VCaP (cell line): Measurements from ENCODE around the gene ADAMTSL2.
"Not testable (repeated sequence)": the region's sequence is repeated elsewhere in the genome, so short reads cannot be mapped to it uniquely, and the experiment has no call there.

ENCODE experiments used
- H3K27ac ChIP-seq: fragments of 450-650 bp; 2 replicates; pipeline ENCODE4 v1.5.1; 2017
- CTCF ChIP-seq: fragments of 450-650 bp; conservative IDR thresholded peaks from 2 replicates; pipeline ENCODE4 v1.5.1; 2017; ENCODE audit warnings: mild to moderate bottlenecking, moderate library complexity

Gene ADAMTSL2

DNA sequence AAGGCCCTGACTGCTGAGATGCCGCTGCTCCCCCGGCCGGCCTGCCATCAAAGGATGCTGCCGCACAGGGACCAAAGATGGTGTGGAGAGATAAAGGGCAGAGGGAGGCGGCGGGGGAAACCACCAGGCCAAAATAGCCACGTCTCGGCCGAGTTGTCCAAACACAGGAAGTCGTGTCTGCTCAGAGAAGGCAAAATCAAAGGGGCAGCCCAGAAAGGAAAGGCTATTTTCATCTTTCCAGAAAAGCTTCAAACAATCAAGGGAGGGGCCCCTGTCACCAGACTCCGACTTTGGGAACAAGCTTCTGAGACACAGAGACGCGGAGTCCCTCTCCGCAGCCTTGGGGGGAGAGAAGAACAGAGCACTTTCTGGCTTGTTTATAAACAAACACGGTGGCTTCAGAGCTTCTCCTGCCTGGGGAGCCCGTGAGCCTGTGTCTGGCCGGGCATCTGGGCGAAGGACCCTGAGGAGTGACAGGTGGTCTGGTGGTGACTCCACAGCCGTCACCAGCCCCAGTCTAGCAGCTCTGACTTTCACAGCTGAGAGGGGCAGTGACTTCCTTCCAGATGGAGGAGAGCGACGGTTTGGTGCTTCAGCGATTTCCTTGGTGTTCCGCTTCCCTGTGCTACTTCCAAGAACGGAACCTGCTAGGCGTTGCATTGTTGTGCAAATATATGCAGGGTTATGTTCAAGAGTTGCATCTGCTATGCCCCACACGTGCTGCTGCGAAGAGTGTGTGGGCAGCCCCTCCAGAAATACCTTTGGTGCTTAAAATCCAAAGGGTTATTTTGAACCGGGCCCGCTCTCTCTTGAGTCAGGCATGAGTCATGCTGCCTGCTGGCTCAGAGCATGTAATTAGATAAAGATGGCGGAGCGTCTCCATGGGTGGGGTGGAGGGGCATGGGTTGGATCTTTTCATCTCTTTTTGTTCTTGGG is 24.0 kb downstream of the ADAMTSL2 start:
- no peak overlapping the region for H3K27ac ChIP-seq
- TF ChIP-seq CTCF: no peak

DNA sequence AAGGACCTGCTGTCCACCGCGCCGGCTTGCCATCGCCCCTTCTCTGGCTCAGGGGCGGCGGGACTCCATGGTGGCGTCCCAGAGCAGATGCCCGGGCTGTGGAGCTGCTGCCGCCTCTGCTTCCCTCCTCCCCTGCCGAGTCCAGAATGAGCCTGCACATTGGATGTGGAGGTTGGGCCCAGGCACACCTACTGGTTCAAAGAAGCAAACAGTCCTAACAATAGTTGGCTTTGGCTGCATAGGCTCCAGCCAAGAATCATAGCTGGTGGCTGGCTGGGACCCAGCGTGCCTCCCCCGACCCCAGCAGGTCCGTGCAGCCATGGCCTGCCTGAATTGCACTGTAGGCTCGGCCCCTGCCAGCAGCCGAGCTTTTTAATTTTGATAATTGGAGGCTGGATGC is 25.8 kb downstream of the ADAMTSL2 start:
- no peak overlapping the region for H3K27ac ChIP-seq
- TF ChIP-seq CTCF: no peak

DNA sequence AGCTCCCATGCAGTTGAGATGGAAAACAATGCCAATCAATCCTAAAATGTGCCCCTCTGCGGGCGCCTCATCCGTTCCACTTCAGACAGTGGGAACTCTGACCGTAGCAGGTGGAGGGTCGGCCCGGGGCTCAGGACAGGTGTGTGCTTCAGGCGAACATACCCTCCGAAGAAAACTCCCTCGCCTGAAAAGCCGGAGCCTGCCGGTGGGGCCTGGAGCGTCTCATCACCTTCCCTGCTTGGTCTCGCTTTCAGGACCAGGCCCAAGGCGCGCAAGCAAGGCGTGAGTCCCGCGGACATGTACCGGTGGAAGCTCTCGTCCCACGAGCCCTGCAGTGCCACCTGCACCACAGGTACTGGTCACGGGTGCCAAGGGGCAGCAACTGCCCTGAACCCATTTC is 26.4 kb downstream of the ADAMTSL2 start:
- no peak overlapping the region for H3K27ac ChIP-seq
- no peak for TF ChIP-seq CTCF

- TF ChIP-seq CTCF: no peak
- H3K27ac ChIP-seq: no peak overlapping the region
Observed at GRCh38 chr9:133561976-133562554, 27.6 kb downstream of the ADAMTSL2 start.

DNA sequence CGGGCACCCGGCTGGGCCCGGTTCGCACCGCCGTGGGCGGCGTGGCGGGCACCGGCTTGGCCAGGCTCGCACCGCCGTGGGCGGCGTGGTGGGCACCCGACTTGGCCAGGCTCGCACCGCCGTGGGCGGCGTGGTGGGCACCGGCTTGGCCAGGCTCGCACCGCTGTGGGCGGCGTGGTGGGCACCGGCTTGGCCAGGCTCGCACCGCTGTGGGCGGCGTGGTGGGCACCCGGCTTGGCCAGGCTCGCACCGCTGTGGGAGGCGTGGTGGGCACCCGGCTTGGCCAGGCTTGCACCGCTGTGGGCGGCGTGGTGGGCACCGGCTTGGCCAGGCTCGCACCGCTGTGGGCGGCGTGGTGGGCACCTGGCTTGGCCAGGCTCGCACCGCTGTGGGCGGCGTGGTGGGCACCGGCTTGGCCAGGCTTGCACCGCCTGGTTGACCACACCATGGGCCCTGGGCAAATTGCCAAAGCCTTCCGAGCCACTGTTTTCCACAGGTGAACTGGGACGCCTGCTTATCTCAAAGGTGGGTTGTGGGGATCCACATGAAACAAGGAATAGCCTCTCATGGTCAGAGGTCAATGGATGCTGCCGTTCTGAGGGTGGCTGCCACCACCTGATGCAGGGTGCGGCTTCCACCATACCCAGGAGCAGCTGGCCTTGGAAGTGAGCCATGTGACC is 28.2 kb downstream of the ADAMTSL2 start:
- no peak overlapping the region for H3K27ac ChIP-seq
- no peak for TF ChIP-seq CTCF

- no peak overlapping the region for H3K27ac ChIP-seq
- TF ChIP-seq CTCF: no peak
Observed at GRCh38 chr9:133563291-133563796, 28.8 kb downstream of the ADAMTSL2 start.

- not testable (repeated sequence) for H3K27ac ChIP-seq
Observed at GRCh38 chr9:133563814-133564213, 29.3 kb downstream of the ADAMTSL2 start.
